Measurements from ENCODE around the gene AREL1. TPM values are rescaled to one million over a fixed set of nuclear protein-coding genes. Genes with fewer than 3 reads are reported as not detected.

AREL1 gene
- total RNA-seq, 2 experiments from 2014 or later = 43.6 to 44.2 TPM

GRCh38 chr14:74691456-74691855, 21.4 kb downstream of the AREL1 start:
- H3K36me3 Mint-ChIP-seq = peaks cover 14% of the 10 kb centered on the region
- H3K27ac Mint-ChIP-seq = no peak overlapping the region
- H3K9me3 Mint-ChIP-seq (ENCODE audit: low read depth) = no peaks in the 10 kb centered on the region
- no peak for DNase-seq
- H3K4me3 Mint-ChIP-seq = no peak overlapping the region
- CTCF ChIA-PET = interaction anchor here (0.6 to 1.2 kb wide), 2 partner anchors 20 to 214 kb away, joined by 3 read pairs; no protein-coding TSS in a partner anchor
- H3K4me1 Mint-ChIP-seq = peaks cover 8% of the 10 kb centered on the region
- no peaks in the 10 kb centered on the region for H3K27me3 Mint-ChIP-seq
- no peak for ATAC-seq

GRCh38 chr14:74685921-74686678, 26.8 kb downstream of the AREL1 start:
- no peak overlapping the region for H3K4me3 Mint-ChIP-seq
- CTCF ChIA-PET = interaction anchor here (0.8 to 1.7 kb wide), 4 partner anchors 9 to 118 kb away, joined by 3 to 5 read pairs (median 3); partner anchors contain the start of gene LTBP2
- DNase-seq (no peak), ATAC-seq (no peak)
- H3K27ac Mint-ChIP-seq = no peak overlapping the region
- no peaks in the 10 kb centered on the region for H3K9me3 Mint-ChIP-seq (ENCODE audit: low read depth)
- peaks cover 7% of the 10 kb centered on the region for H3K4me1 Mint-ChIP-seq
- H3K27me3 Mint-ChIP-seq = no peaks in the 10 kb centered on the region
- H3K36me3 Mint-ChIP-seq = peaks cover 39% of the 10 kb centered on the region

- H3K27ac Mint-ChIP-seq = no peak overlapping the region
- H3K36me3 Mint-ChIP-seq = peaks cover 34% of the 10 kb centered on the region
- peaks cover 7% of the 10 kb centered on the region for H3K4me1 Mint-ChIP-seq
- no peak for DNase-seq
- no peaks in the 10 kb centered on the region for H3K9me3 Mint-ChIP-seq (ENCODE audit: low read depth)
- no peak overlapping the region for H3K4me3 Mint-ChIP-seq
- H3K27me3 Mint-ChIP-seq = no peaks in the 10 kb centered on the region
- ATAC-seq = no peak
- CTCF ChIA-PET = interaction anchor here (0.8 to 1.7 kb wide), 4 partner anchors 10 to 119 kb away, joined by 3 to 5 read pairs (median 3); partner anchors contain the start of gene LTBP2
Observed at GRCh38 chr14:74685056-74685455, 27.8 kb downstream of the AREL1 start.

- DNase-seq (no peak), ATAC-seq (no peak)
- no peaks in the 10 kb centered on the region for H3K9me3 Mint-ChIP-seq (ENCODE audit: low read depth)
- H3K4me1 Mint-ChIP-seq = peaks cover 7% of the 10 kb centered on the region
- CTCF ChIA-PET = interaction anchor here (1.2 to 1.3 kb wide), 2 partner anchors 71 to 76 kb away, joined by 3 to 4 read pairs; no protein-coding TSS in a partner anchor
- no peak overlapping the region for H3K27ac Mint-ChIP-seq
- no peaks in the 10 kb centered on the region for H3K27me3 Mint-ChIP-seq
- H3K4me3 Mint-ChIP-seq = no peak overlapping the region
- peaks cover 35% of the 10 kb centered on the region for H3K36me3 Mint-ChIP-seq
Observed at GRCh38 chr14:74684434-74684833, 28.4 kb downstream of the AREL1 start.

- CTCF ChIA-PET = interaction anchor here (1.2 to 1.3 kb wide), 2 partner anchors 70 to 75 kb away, joined by 3 to 4 read pairs; no protein-coding TSS in a partner anchor
- no peak for ATAC-seq
- Mint-ChIP-seq H3K27me3 (no peaks in the 10 kb centered on the region), H3K27ac (peak overlapping the region; percentile 45), H3K4me1 (peaks cover 7% of the 10 kb centered on the region), H3K36me3 (peaks cover 33% of the 10 kb centered on the region), H3K9me3 (ENCODE audit: low read depth) (no peaks in the 10 kb centered on the region), H3K4me3 (no peak overlapping the region)
- no peak for DNase-seq
Observed at GRCh38 chr14:74683406-74683805, 29.5 kb downstream of the AREL1 start.

GRCh38 chr14:74682169-74682952, 30.5 kb downstream of the AREL1 start:
- DNase-seq (no peak), ATAC-seq (no peak)
- H3K9me3 Mint-ChIP-seq (ENCODE audit: low read depth) = no peaks in the 10 kb centered on the region
- CTCF ChIA-PET = no interaction called here
- H3K27ac Mint-ChIP-seq = peak overlapping the region; percentile 65
- H3K27me3 Mint-ChIP-seq = no peaks in the 10 kb centered on the region
- no peak overlapping the region for H3K4me3 Mint-ChIP-seq
- H3K36me3 Mint-ChIP-seq = peaks cover 31% of the 10 kb centered on the region
- H3K4me1 Mint-ChIP-seq = peaks cover 7% of the 10 kb centered on the region

GRCh38 chr14:74675219-74675618, 37.7 kb downstream of the AREL1 start:
- Mint-ChIP-seq H3K9me3 (ENCODE audit: low read depth) (no peaks in the 10 kb centered on the region), H3K36me3 (peaks cover 29% of the 10 kb centered on the region), H3K4me1 (no peaks in the 10 kb centered on the region), H3K27me3 (no peaks in the 10 kb centered on the region), H3K27ac (no peak overlapping the region), H3K4me3 (no peak overlapping the region)
- no peak for ATAC-seq
- DNase-seq = no peak
- CTCF ChIA-PET = interaction anchor here (0.8 kb wide), 1 partner anchor 13 kb away, joined by 4 read pairs; no protein-coding TSS in a partner anchor

- no peak overlapping the region for H3K4me3 Mint-ChIP-seq
- ATAC-seq = no peak
- H3K9me3 Mint-ChIP-seq (ENCODE audit: low read depth) = no peaks in the 10 kb centered on the region
- H3K27ac Mint-ChIP-seq = peak overlapping the region; percentile 10
- H3K27me3 Mint-ChIP-seq = no peaks in the 10 kb centered on the region
- no peak for DNase-seq
- CTCF ChIA-PET = no interaction called here
- peaks cover 4% of the 10 kb centered on the region for H3K4me1 Mint-ChIP-seq
- peaks cover 35% of the 10 kb centered on the region for H3K36me3 Mint-ChIP-seq
Observed at GRCh38 chr14:74673768-74674167, 39.1 kb downstream of the AREL1 start.

GRCh38 chr14:74671789-74672188, 41.1 kb downstream of the AREL1 start:
- H3K27me3 Mint-ChIP-seq = no peaks in the 10 kb centered on the region

GRCh38 chr14:74670726-74671411, 42.0 kb downstream of the AREL1 start:
- DNase-seq (no peak), ATAC-seq (no peak)
- H3K27ac Mint-ChIP-seq = no peak overlapping the region
- H3K36me3 Mint-ChIP-seq = peaks cover 48% of the 10 kb centered on the region
- H3K9me3 Mint-ChIP-seq (ENCODE audit: low read depth) = no peaks in the 10 kb centered on the region
- no peak overlapping the region for H3K4me3 Mint-ChIP-seq
- peaks cover 17% of the 10 kb centered on the region for H3K4me1 Mint-ChIP-seq
- CTCF ChIA-PET = interaction anchor here (1.6 kb wide), 1 partner anchor 59 kb away, joined by 4 read pairs; the partner anchor contains the start of gene LTBP2
- no peaks in the 10 kb centered on the region for H3K27me3 Mint-ChIP-seq

More at GRCh38 chr14:74671789-74672188, 41.1 kb downstream of the AREL1 start:
- H3K36me3 Mint-ChIP-seq = peaks cover 50% of the 10 kb centered on the region
- no peak overlapping the region for H3K4me3 Mint-ChIP-seq
- CTCF ChIA-PET = interaction anchor here (0.5 to 1.6 kb wide), 2 partner anchors 20 to 60 kb away, joined by 3 to 4 read pairs; partner anchors contain the start of gene LTBP2
- H3K9me3 Mint-ChIP-seq (ENCODE audit: low read depth) = no peaks in the 10 kb centered on the region
- peaks cover 14% of the 10 kb centered on the region for H3K4me1 Mint-ChIP-seq
- no peak for ATAC-seq
- H3K27ac Mint-ChIP-seq = no peak overlapping the region
- no peak for DNase-seq

- ATAC-seq = no peak
- Mint-ChIP-seq H3K4me3 (no peak overlapping the region), H3K36me3 (peaks cover 45% of the 10 kb centered on the region), H3K27me3 (no peaks in the 10 kb centered on the region), H3K9me3 (ENCODE audit: low read depth) (no peaks in the 10 kb centered on the region), H3K27ac (no peak overlapping the region), H3K4me1 (peaks cover 21% of the 10 kb centered on the region)
- CTCF ChIA-PET = no interaction called here
- DNase-seq = no peak
Observed at GRCh38 chr14:74669846-74670245, 43.0 kb downstream of the AREL1 start.

- H3K9me3 Mint-ChIP-seq (ENCODE audit: low read depth) = no peaks in the 10 kb centered on the region
- peaks cover 45% of the 10 kb centered on the region for H3K36me3 Mint-ChIP-seq
- H3K27ac Mint-ChIP-seq = no peak overlapping the region
- CTCF ChIA-PET = no interaction called here
- peaks cover 21% of the 10 kb centered on the region for H3K4me1 Mint-ChIP-seq
- no peaks in the 10 kb centered on the region for H3K27me3 Mint-ChIP-seq
- ATAC-seq (no peak), DNase-seq (no peak)
- no peak overlapping the region for H3K4me3 Mint-ChIP-seq
Observed at GRCh38 chr14:74669256-74669655, 43.6 kb downstream of the AREL1 start.

- H3K27ac Mint-ChIP-seq = peak overlapping the region; percentile 22
- CTCF ChIA-PET = interaction anchor here (1.4 to 1.6 kb wide), 2 partner anchors 56 to 59 kb away, joined by 4 to 6 read pairs; partner anchors contain the start of gene LTBP2
- ATAC-seq (no peak), DNase-seq (no peak)
- no peaks in the 10 kb centered on the region for H3K9me3 Mint-ChIP-seq (ENCODE audit: low read depth)
- peaks cover 52% of the 10 kb centered on the region for H3K36me3 Mint-ChIP-seq
- H3K4me3 Mint-ChIP-seq = no peak overlapping the region
- H3K4me1 Mint-ChIP-seq = peaks cover 21% of the 10 kb centered on the region
- H3K27me3 Mint-ChIP-seq = no peaks in the 10 kb centered on the region
Observed at GRCh38 chr14:74667758-74668157, 45.1 kb downstream of the AREL1 start.

Data from activated CD8-positive, alpha-beta memory T cell treated with anti-CD3 and anti-CD28 coated beads, Interleukin-2, amount 10 ng/mL, durations not matched to agents 7 days and 5 days (primary cell).